Esophagus squamous epithelium (tissue), 4 donors: ENCODE data around the gene EMC8.

Experiments used
- CTCF ChIP-seq, 6 experiments: fragments of 450-650 bp in 4 of 6; fragments of 200-600 bp in 2 of 6; sonication (generic) in 2 of 6; IDR thresholded peaks; one replicate each; pipeline ENCODE4 v1.5.1; 2016 to 2019; ENCODE audit warnings: antibody characterized with exemption in 6 of 6, mild to moderate bottlenecking in 4 of 6, moderate library complexity in 4 of 6
- POLR2A ChIP-seq, 4 donors: fragments of 450-650 bp; IDR thresholded peaks; one replicate each; pipeline ENCODE4 v1.6.1; 2017; ENCODE audit warnings: antibody characterized with exemption in 4 of 4, mild to moderate bottlenecking in 4 of 4, moderate library complexity in 3 of 4

- no peak for TF ChIP-seq CTCF (IDR thresholded peaks at IDR 0.05)
- TF ChIP-seq POLR2A (IDR thresholded peaks at IDR 0.05), result no peak
Measured at GRCh38 chr16:85754413-85754812, 44.9 kb downstream of the EMC8 start.
